ENCODE data around the gene KCTD16.

KCTD16 gene

DNA sequence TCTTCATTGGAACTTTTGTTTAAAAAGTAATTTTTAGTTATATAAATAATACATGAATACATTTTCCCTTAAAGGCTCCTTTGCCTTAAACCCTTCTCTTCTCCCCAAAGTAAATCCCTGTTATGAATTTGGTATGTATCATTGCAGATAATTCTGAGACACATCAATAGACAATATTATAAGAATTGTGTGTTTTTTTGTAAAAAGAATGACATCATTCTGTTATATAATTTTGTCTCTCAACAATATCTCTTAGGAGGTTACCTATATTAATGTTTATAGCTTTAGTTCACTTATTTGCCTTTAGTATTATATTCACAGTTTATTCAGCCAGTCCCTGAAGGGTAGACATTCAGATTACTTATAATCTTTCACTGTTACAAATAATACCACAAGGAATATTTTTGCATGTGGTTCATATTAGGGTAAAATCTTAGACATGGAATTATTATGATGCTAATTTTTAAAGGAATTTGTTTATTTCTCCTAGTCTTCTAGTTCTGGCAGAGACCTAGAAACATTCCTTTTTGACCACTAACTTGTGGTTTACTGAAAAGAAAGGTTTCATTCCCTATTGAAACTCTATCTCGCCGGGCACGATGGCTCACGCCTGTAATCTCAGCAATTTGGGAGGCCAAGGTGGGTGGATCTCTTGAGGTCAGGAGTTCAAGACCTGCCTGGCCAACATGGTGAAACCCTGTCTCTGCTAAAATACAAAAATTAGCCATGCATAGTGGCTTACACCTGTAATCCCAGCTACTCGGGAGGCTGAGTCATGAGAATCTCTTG is 105.6 kb downstream of the KCTD16 start:
- ChIA-PET CTCF (interaction anchor here (0.6 kb wide), 2 partner anchors 77 to 1279 kb away, joined by 3 read pairs; no protein-coding TSS in a partner anchor), POLR2A (no interaction called here)
- no peaks in the 10 kb centered on the region for H3K4me1 ChIP-seq (ENCODE audit: control insufficient read depth, insufficient read depth, low read length)
- no peaks in the 10 kb centered on the region for H3K36me3 ChIP-seq (ENCODE audit: control insufficient read depth in 2 of 2, insufficient read depth in 1 of 2, low read length in 2 of 2)
- no peak overlapping the region for H3K27ac ChIP-seq (ENCODE audit: extremely low read depth, low read depth, low read length)
- no peak overlapping the region for H3K4me3 ChIP-seq (ENCODE audit: low read depth, low read length)
- TF ChIP-seq ATF2 (tag by site-specific recombination; IDR thresholded peaks at IDR 0.05; ENCODE audit: low read depth) (peak; percentile 53; the same call in 1 of the 2 replicates), GFI1B (tag by site-specific recombination; IDR thresholded peaks at IDR 0.05) (no peak)
- H3K9me3 ChIP-seq (ENCODE audit: control insufficient read depth, insufficient read depth, low read depth, low read length), result no peaks in the 10 kb centered on the region; the same call in 1 of the 2 replicates

DNA sequence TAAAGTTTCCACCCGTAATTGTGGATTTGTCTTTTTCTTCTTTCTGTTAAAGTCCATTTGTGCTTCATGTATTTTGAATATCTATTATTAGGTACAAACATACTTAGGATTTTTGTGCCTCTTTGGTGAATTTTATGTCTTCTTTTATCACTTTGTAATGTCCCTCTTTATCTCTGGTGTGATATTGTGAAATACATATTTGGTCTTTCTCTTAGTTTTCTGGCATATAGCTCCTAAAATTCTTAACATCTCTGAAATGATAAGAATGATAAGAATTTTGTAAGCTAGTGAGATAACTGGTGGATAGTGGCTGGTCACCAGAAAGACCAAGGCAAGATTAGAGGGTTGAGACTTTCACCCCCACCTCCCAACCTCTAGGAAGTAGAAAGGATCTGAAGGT is 111.1 kb downstream of the KCTD16 start:
- H3K36me3 ChIP-seq (ENCODE audit: control insufficient read depth in 2 of 2, insufficient read depth in 1 of 2, low read length in 2 of 2), result no peaks in the 10 kb centered on the region
- no peak overlapping the region for H3K4me3 ChIP-seq (ENCODE audit: low read depth, low read length)
- TF ChIP-seq EGR2 (tag by site-specific recombination; IDR thresholded peaks at IDR 0.05; ENCODE audit: low read depth) (no peak), ZNF24 (tag by site-specific recombination; IDR thresholded peaks at IDR 0.05) (no peak), ZNF830 (tag by site-specific recombination; IDR thresholded peaks at IDR 0.05; ENCODE audit: low read depth) (no peak), ZNF354C (tag by site-specific recombination; IDR thresholded peaks at IDR 0.05; ENCODE audit: borderline replicate concordance, low read depth) (no peak), OSR2 (tag by site-specific recombination; IDR thresholded peaks at IDR 0.05) (no peak), ZNF292 (tag by site-specific recombination; IDR thresholded peaks at IDR 0.05; ENCODE audit: borderline replicate concordance, low read depth) (no peak), AEBP2 (tag by site-specific recombination; IDR thresholded peaks at IDR 0.05; ENCODE audit: borderline replicate concordance) (no peak), ZNF621 (tag by site-specific recombination; IDR thresholded peaks at IDR 0.05) (no peak), ZNF555 (tag by site-specific recombination; conservative IDR thresholded peaks at IDR 0.05) (no peak), PBX3 (CRISPR knock-in tag; IDR thresholded peaks at IDR 0.05) (no peak), ZNF114 (tag by site-specific recombination; IDR thresholded peaks at IDR 0.05) (no peak), KLF9 (tag by site-specific recombination; IDR thresholded peaks at IDR 0.05; ENCODE audit: low read depth) (no peak), ZNF677 (tag by site-specific recombination; IDR thresholded peaks at IDR 0.05) (no peak), ZNF266 (tag by site-specific recombination; IDR thresholded peaks at IDR 0.05; ENCODE audit: low read depth) (no peak), ZSCAN30 (tag by site-specific recombination; IDR thresholded peaks at IDR 0.05) (no peak), ZNF157 (tag by site-specific recombination; IDR thresholded peaks at IDR 0.05) (no peak), ZNF747 (tag by site-specific recombination; IDR thresholded peaks at IDR 0.05) (no peak), ZNF239 (tag by site-specific recombination; IDR thresholded peaks at IDR 0.05) (no peak)
- TF ChIP-seq, protein P1, sequence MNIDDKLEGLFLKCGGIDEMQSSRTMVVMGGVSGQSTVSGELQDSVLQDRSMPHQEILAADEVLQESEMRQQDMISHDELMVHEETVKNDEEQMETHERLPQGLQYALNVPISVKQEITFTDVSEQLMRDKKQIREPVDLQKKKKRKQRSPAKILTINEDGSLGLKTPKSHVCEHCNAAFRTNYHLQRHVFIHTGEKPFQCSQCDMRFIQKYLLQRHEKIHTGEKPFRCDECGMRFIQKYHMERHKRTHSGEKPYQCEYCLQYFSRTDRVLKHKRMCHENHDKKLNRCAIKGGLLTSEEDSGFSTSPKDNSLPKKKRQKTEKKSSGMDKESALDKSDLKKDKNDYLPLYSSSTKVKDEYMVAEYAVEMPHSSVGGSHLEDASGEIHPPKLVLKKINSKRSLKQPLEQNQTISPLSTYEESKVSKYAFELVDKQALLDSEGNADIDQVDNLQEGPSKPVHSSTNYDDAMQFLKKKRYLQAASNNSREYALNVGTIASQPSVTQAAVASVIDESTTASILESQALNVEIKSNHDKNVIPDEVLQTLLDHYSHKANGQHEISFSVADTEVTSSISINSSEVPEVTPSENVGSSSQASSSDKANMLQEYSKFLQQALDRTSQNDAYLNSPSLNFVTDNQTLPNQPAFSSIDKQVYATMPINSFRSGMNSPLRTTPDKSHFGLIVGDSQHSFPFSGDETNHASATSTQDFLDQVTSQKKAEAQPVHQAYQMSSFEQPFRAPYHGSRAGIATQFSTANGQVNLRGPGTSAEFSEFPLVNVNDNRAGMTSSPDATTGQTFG (tag by site-specific recombination; IDR thresholded peaks at IDR 0.05; ENCODE audit: borderline replicate concordance), result no peak
- TF ChIP-seq, protein P2, sequence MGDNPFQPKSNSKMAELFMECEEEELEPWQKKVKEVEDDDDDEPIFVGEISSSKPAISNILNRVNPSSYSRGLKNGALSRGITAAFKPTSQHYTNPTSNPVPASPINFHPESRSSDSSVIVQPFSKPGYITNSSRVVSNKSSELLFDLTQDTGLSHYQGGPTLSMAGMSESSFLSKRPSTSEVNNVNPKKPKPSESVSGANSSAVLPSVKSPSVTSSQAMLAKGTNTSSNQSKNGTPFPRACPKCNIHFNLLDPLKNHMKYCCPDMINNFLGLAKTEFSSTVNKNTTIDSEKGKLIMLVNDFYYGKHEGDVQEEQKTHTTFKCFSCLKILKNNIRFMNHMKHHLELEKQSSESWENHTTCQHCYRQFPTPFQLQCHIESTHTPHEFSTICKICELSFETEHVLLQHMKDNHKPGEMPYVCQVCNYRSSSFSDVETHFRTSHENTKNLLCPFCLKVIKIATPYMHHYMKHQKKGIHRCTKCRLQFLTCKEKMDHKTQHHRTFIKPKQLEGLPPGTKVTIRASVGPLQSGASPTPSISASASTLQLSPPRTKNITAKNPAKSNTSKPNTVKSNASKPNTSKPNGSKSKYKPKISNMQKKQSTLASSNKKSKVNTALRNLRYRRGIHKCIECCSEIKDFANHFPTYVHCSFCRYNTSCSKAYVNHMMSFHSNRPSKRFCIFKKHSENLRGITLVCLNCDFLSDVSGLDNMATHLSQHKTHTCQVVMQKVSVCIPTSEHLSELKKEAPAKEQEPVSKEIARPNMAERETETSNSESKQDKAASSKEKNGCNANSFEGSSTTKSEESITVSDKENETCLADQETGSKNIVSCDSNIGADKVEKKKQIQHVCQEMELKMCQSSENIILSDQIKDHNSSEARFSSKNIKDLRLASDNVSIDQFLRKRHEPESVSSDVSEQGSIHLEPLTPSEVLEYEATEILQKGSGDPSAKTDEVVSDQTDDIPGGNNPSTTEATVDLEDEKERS (tag by site-specific recombination; IDR thresholded peaks at IDR 0.05), result no peak
- no peaks in the 10 kb centered on the region for H3K9me3 ChIP-seq (ENCODE audit: control insufficient read depth, insufficient read depth, low read depth, low read length)
- CTCF ChIA-PET, result no interaction called here
- POLR2A ChIA-PET, result no interaction called here
- H3K27ac ChIP-seq (ENCODE audit: extremely low read depth, low read depth, low read length), result no peak overlapping the region
- no peaks in the 10 kb centered on the region for H3K4me1 ChIP-seq (ENCODE audit: control insufficient read depth, insufficient read depth, low read length)
